Measurements from ENCODE around the gene CD27. TPM values are rescaled to one million over a fixed set of nuclear protein-coding genes. Genes with fewer than 3 reads are reported as not detected.

The CD27 gene
- total RNA-seq, 1 donor from 2014 or later, result 25.9 TPM

DNA sequence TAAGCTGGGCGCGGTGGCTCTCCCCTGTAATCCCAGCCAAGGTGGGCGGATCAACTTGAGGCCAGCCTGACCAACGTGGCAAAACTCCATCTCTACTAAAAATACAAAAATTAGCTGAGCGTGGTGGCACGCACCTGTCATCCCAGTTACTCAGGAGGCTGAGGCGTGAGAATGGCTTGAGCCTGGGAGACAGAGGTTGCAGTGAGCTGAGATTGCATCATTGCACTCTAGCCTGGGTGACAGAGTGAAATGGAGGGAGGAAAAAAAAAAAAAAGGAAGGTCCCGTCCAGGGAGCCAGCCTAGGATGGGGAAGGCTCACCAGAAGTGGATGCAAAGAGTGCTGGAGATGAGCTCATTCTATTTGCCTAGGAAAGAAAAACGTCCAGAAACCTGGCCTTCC is 1.9 kb upstream of the CD27 start:
- DNase-seq (ENCODE audit: low spot score), result no peak
- H3K36me3 Mint-ChIP-seq (ENCODE audit: low read depth), result peaks cover 22% of the 10 kb centered on the region
- peaks cover 56% of the 10 kb centered on the region for H3K4me1 Mint-ChIP-seq (ENCODE audit: low read depth)
- H3K27me3 Mint-ChIP-seq (ENCODE audit: low read depth), result no peaks in the 10 kb centered on the region
- H3K9me3 Mint-ChIP-seq, result no peaks in the 10 kb centered on the region
- intact Hi-C loops (cut with micrococcal nuclease), result loop anchor here (1.0 kb wide), 2 partner anchors 8 to 16 kb away; no protein-coding TSS in a partner anchor
- H3K4me3 Mint-ChIP-seq (ENCODE audit: low read depth), result no peak overlapping the region
- peak overlapping the region; percentile 91 for H3K27ac Mint-ChIP-seq

GRCh38 chr12:6443361-6443983 is 1.3 kb upstream of the CD27 start:
- intact Hi-C loops (cut with micrococcal nuclease), result loop anchor here (1.0 kb wide), 2 partner anchors 8 to 16 kb away; no protein-coding TSS in a partner anchor
- H3K27ac Mint-ChIP-seq, result peak overlapping the region; percentile 91
- H3K4me3 Mint-ChIP-seq (ENCODE audit: low read depth), result peak overlapping the region; percentile 65
- no peaks in the 10 kb centered on the region for H3K9me3 Mint-ChIP-seq
- peaks cover 27% of the 10 kb centered on the region for H3K36me3 Mint-ChIP-seq (ENCODE audit: low read depth)
- H3K4me1 Mint-ChIP-seq (ENCODE audit: low read depth), result peaks cover 59% of the 10 kb centered on the region
- no peak for DNase-seq (ENCODE audit: low spot score)
- no peaks in the 10 kb centered on the region for H3K27me3 Mint-ChIP-seq (ENCODE audit: low read depth)

DNA sequence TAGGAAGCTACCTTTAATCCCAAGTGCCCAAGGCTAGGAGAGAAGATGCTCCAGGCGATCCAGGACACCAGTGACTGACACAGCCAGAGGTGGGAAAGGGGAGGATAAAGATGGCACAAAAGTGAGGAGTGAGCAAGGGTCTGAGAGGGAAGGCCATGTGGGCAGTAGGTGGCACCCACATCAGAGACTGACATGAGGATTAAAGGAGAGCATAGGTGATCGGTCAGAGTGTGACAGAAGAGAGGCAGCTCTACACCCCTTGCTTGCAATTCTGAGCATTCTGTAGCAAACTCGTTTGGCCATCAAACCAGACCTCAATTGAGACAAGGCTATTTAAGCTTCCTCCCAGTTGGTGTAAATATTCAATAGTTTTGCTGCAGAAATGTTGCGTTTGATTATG is 724 bp upstream of the CD27 start:
- peaks cover 27% of the 10 kb centered on the region for H3K36me3 Mint-ChIP-seq (ENCODE audit: low read depth)
- no peaks in the 10 kb centered on the region for H3K27me3 Mint-ChIP-seq (ENCODE audit: low read depth)
- H3K27ac Mint-ChIP-seq, result peak overlapping the region; percentile 91
- no peak for DNase-seq (ENCODE audit: low spot score)
- H3K9me3 Mint-ChIP-seq, result no peaks in the 10 kb centered on the region
- intact Hi-C loops (cut with micrococcal nuclease), result loop anchor here (2.0 kb wide), 1 partner anchor 19 kb away; no protein-coding TSS in a partner anchor
- peak overlapping the region; percentile 65 for H3K4me3 Mint-ChIP-seq (ENCODE audit: low read depth)
- H3K4me1 Mint-ChIP-seq (ENCODE audit: low read depth), result peaks cover 56% of the 10 kb centered on the region

GRCh38 chr12:6450091-6450868 is 5.5 kb downstream of the CD27 start:
- peaks cover 60% of the 10 kb centered on the region for H3K4me1 Mint-ChIP-seq (ENCODE audit: low read depth)
- peaks cover 65% of the 10 kb centered on the region for H3K36me3 Mint-ChIP-seq (ENCODE audit: low read depth)
- no peaks in the 10 kb centered on the region for H3K27me3 Mint-ChIP-seq (ENCODE audit: low read depth)
- H3K9me3 Mint-ChIP-seq, result no peaks in the 10 kb centered on the region
- H3K4me3 Mint-ChIP-seq (ENCODE audit: low read depth), result peak overlapping the region; percentile 92
- no peak for DNase-seq (ENCODE audit: low spot score)
- peak overlapping the region; percentile 92 for H3K27ac Mint-ChIP-seq
- intact Hi-C loops (cut with micrococcal nuclease), result no loop called here

GRCh38 chr12:6450869-6451347 is 6.2 kb downstream of the CD27 start:
- Mint-ChIP-seq H3K4me3 (ENCODE audit: low read depth) (peak overlapping the region; percentile 92), H3K4me1 (ENCODE audit: low read depth) (peaks cover 58% of the 10 kb centered on the region), H3K27ac (peak overlapping the region; percentile 92), H3K27me3 (ENCODE audit: low read depth) (no peaks in the 10 kb centered on the region), H3K36me3 (ENCODE audit: low read depth) (peaks cover 65% of the 10 kb centered on the region), H3K9me3 (no peaks in the 10 kb centered on the region)
- intact Hi-C loops (cut with micrococcal nuclease), result loop anchor here (1.0 kb wide), 1 partner anchor 8 kb away; no protein-coding TSS in a partner anchor
- DNase-seq (ENCODE audit: low spot score), result no peak

- DNase-seq (ENCODE audit: low spot score), result peak; percentile 78
- Mint-ChIP-seq H3K4me1 (ENCODE audit: low read depth) (peaks cover 54% of the 10 kb centered on the region), H3K9me3 (no peaks in the 10 kb centered on the region), H3K27ac (peak within 1 kb of the TSS; percentile 92), H3K27me3 (ENCODE audit: low read depth) (no peaks in the 10 kb centered on the region), H3K4me3 (ENCODE audit: low read depth) (peak within 1 kb of the TSS; percentile 92), H3K36me3 (ENCODE audit: low read depth) (peaks cover 67% of the 10 kb centered on the region)
- intact Hi-C loops (cut with micrococcal nuclease), result loop anchor here (1.0 to 2.0 kb wide), 5 partner anchors 8 to 42 kb away; partner anchors contain the start of gene MRPL51
Measured at GRCh38 chr12:6451348-6452244, 6.8 kb downstream of the CD27 start, which contains the start of gene TAPBPL. Gene TAPBPL (plus strand): TSS chr12:6452042. CDS start chr12:6452249, 207 bp downstream.

- H3K27me3 Mint-ChIP-seq (ENCODE audit: low read depth), result no peaks in the 10 kb centered on the region
- intact Hi-C loops (cut with micrococcal nuclease), result loop anchor here (1.0 to 2.0 kb wide), 4 partner anchors 10 to 41 kb away; partner anchors contain the start of gene MRPL51
- peak overlapping the region; percentile 92 for H3K27ac Mint-ChIP-seq
- H3K9me3 Mint-ChIP-seq, result no peaks in the 10 kb centered on the region
- H3K36me3 Mint-ChIP-seq (ENCODE audit: low read depth), result peaks cover 68% of the 10 kb centered on the region
- DNase-seq (ENCODE audit: low spot score), result no peak
- peak overlapping the region; percentile 92 for H3K4me3 Mint-ChIP-seq (ENCODE audit: low read depth)
- H3K4me1 Mint-ChIP-seq (ENCODE audit: low read depth), result peaks cover 53% of the 10 kb centered on the region
Measured at GRCh38 chr12:6452245-6452943, 7.6 kb downstream of the CD27 start.

- Mint-ChIP-seq H3K36me3 (ENCODE audit: low read depth) (peaks cover 66% of the 10 kb centered on the region), H3K4me3 (ENCODE audit: low read depth) (peak overlapping the region; percentile 92), H3K27ac (peak overlapping the region; percentile 92), H3K9me3 (no peaks in the 10 kb centered on the region), H3K4me1 (ENCODE audit: low read depth) (peaks cover 48% of the 10 kb centered on the region), H3K27me3 (ENCODE audit: low read depth) (no peaks in the 10 kb centered on the region)
- DNase-seq (ENCODE audit: low spot score), result no peak
- intact Hi-C loops (cut with micrococcal nuclease), result loop anchor here (1.0 to 2.0 kb wide), 4 partner anchors 9 to 40 kb away; partner anchors contain the start of gene MRPL51
Measured at GRCh38 chr12:6452944-6453630, 8.3 kb downstream of the CD27 start.

GRCh38 chr12:6457220-6457945 is 12.6 kb downstream of the CD27 start:
- Mint-ChIP-seq H3K27me3 (ENCODE audit: low read depth) (no peaks in the 10 kb centered on the region), H3K27ac (peak overlapping the region; percentile 35), H3K9me3 (no peaks in the 10 kb centered on the region), H3K4me1 (ENCODE audit: low read depth) (peaks cover 59% of the 10 kb centered on the region), H3K36me3 (ENCODE audit: low read depth) (peaks cover 92% of the 10 kb centered on the region), H3K4me3 (ENCODE audit: low read depth) (no peak overlapping the region)
- intact Hi-C loops (cut with micrococcal nuclease), result no loop called here
- DNase-seq (ENCODE audit: low spot score), result no peak

- H3K27ac Mint-ChIP-seq, result peak overlapping the region; percentile 56
- no peak for DNase-seq (ENCODE audit: low spot score)
- peaks cover 61% of the 10 kb centered on the region for H3K4me1 Mint-ChIP-seq (ENCODE audit: low read depth)
- intact Hi-C loops (cut with micrococcal nuclease), result no loop called here
- H3K27me3 Mint-ChIP-seq (ENCODE audit: low read depth), result no peaks in the 10 kb centered on the region
- no peaks in the 10 kb centered on the region for H3K9me3 Mint-ChIP-seq
- peaks cover 92% of the 10 kb centered on the region for H3K36me3 Mint-ChIP-seq (ENCODE audit: low read depth)
- H3K4me3 Mint-ChIP-seq (ENCODE audit: low read depth), result no peak overlapping the region
Measured at GRCh38 chr12:6458281-6459003, 13.7 kb downstream of the CD27 start.
